ENCODE measurements around the gene FSIP1.

Gene FSIP1

DNA sequence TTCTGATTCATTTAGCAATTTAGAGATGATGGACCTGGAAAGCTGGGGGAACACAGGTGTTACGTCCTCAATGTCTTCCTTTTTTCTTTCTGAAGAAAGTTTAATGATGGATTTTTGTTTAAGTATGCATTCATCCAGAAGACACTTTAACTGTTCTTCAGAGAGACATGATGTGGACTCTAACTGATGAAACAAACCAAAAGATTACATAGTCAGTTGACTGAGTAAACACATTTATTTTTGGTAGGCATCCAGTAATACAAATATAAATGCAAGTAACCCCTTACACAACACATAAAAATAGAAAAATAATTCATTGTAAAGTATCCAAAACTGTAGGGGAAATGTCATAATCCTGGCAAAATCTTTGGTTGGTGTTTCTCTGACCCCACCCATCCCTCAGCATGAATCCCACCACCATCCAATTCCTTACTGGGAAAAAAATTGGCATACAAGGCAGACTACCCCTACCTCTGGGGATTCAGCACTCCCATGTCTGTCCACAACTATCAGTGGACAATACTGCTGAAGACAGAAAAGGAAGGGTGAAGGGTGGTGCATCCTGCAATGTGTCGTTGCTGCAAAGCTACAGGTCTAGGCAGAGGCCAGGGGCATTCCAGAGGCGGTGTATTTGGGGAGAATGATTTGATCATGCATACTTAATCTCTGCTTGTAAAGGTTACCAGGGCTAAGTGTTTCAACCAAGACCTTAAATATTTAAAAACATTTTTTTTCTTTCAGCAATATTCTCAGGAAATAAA is 164.4 kb downstream of the FSIP1 start:
- Histone ChIP-seq H3K9me3 (ENCODE audit: control insufficient read depth, low read length) (no peaks in the 10 kb centered on the region), H3K27ac (ENCODE audit: insufficient read depth, low read length, poor library complexity, severe bottlenecking) (no peak overlapping the region), H3K4me3 (ENCODE audit: insufficient read depth, low read depth, low read length, poor library complexity, severe bottlenecking) (no peak overlapping the region), H3K36me3 (ENCODE audit: control insufficient read depth, insufficient read depth, low read length) (no peaks in the 10 kb centered on the region), H3K27me3 (replicated peaks; ENCODE audit: control insufficient read depth, insufficient read depth, low read length, poor library complexity, severe bottlenecking) (no peaks in the 10 kb centered on the region), H3K4me1 (ENCODE audit: control insufficient read depth, insufficient read depth, low read length, poor library complexity, severe bottlenecking) (peaks cover 9% of the 10 kb centered on the region)
- DNase-seq: no peak

DNA sequence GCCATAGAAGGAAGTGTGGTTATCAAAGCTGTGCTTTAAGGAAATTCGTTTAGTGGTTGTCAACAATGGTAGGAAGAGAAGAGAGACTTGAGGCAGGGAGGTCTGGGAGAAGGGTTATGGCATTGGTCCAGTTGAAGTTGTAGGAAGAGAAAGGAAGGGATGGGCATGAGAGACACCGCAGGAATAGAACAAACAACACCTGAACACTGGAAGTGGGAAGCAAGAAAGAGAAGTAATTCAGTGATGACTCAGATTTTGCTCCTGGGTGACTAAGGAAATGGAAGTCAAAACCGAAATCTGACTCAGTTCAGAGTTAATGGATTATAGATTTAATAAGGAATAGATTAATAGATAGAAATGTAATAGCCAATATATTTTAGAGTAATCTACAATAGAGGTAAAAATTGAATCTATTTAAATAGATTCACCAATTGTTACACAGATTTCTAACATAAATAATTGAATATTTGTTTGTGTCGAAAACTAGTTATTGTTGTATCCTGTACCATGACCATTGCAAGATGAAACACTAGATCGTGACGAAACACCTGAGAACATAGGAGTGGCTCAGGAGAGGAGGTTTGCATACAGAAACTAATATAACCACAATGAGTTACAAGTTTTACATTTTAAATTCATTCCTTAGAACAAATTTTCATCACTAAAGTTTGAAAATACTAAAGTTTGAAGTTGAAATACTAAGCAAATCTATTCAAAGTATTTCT is 165.7 kb downstream of the FSIP1 start:
- Histone ChIP-seq H3K27me3 (replicated peaks; ENCODE audit: control insufficient read depth, insufficient read depth, low read length, poor library complexity, severe bottlenecking) (no peaks in the 10 kb centered on the region), H3K9me3 (ENCODE audit: control insufficient read depth, low read length) (no peaks in the 10 kb centered on the region), H3K4me3 (ENCODE audit: insufficient read depth, low read depth, low read length, poor library complexity, severe bottlenecking) (no peak overlapping the region), H3K36me3 (ENCODE audit: control insufficient read depth, insufficient read depth, low read length) (no peaks in the 10 kb centered on the region), H3K4me1 (ENCODE audit: control insufficient read depth, insufficient read depth, low read length, poor library complexity, severe bottlenecking) (no peaks in the 10 kb centered on the region), H3K27ac (ENCODE audit: insufficient read depth, low read length, poor library complexity, severe bottlenecking) (no peak overlapping the region)
- DNase-seq: no peak

GRCh38 chr15:39613861-39614260 is 168.8 kb downstream of the FSIP1 start:
- H3K4me3 ChIP-seq (ENCODE audit: insufficient read depth, low read depth, low read length, poor library complexity, severe bottlenecking): no peak overlapping the region
- H3K4me1 ChIP-seq (ENCODE audit: control insufficient read depth, insufficient read depth, low read length, poor library complexity, severe bottlenecking): no peaks in the 10 kb centered on the region
- H3K36me3 ChIP-seq (ENCODE audit: control insufficient read depth, insufficient read depth, low read length): no peaks in the 10 kb centered on the region
- no peak overlapping the region for H3K27ac ChIP-seq (ENCODE audit: insufficient read depth, low read length, poor library complexity, severe bottlenecking)
- H3K9me3 ChIP-seq (ENCODE audit: control insufficient read depth, low read length): peaks cover 14% of the 10 kb centered on the region
- no peak for DNase-seq
- H3K27me3 ChIP-seq (replicated peaks; ENCODE audit: control insufficient read depth, insufficient read depth, low read length, poor library complexity, severe bottlenecking): no peaks in the 10 kb centered on the region

GRCh38 chr15:39613271-39613670 is 169.4 kb downstream of the FSIP1 start:
- no peaks in the 10 kb centered on the region for H3K27me3 ChIP-seq (replicated peaks; ENCODE audit: control insufficient read depth, insufficient read depth, low read length, poor library complexity, severe bottlenecking)
- no peak overlapping the region for H3K27ac ChIP-seq (ENCODE audit: insufficient read depth, low read length, poor library complexity, severe bottlenecking)
- no peak for DNase-seq

DNA sequence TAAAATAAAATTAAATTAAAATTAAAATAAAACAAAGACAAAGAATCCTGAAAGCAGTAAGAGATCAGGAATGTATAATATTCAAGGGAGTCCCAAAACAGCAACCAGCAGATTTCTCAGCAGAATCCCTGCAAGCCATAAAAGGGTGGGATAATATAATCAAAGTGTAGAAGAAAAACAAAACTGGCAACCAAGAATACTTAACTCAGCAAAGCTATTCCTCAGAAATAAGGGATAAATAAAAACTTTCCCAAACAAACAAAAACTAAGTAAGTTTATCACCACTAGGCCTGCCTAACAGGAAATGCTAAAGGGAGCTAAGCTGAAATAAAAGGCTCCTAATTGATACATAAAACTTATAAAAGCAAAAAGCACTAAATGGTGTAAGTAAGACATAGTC is 172.0 kb downstream of the FSIP1 start:
- Histone ChIP-seq H3K9me3 (ENCODE audit: control insufficient read depth, low read length) (peaks cover 14% of the 10 kb centered on the region), H3K27ac (ENCODE audit: insufficient read depth, low read length, poor library complexity, severe bottlenecking) (no peak overlapping the region), H3K36me3 (ENCODE audit: control insufficient read depth, insufficient read depth, low read length) (no peaks in the 10 kb centered on the region), H3K4me3 (ENCODE audit: insufficient read depth, low read depth, low read length, poor library complexity, severe bottlenecking) (no peak overlapping the region), H3K27me3 (replicated peaks; ENCODE audit: control insufficient read depth, insufficient read depth, low read length, poor library complexity, severe bottlenecking) (no peaks in the 10 kb centered on the region), H3K4me1 (ENCODE audit: control insufficient read depth, insufficient read depth, low read length, poor library complexity, severe bottlenecking) (no peaks in the 10 kb centered on the region)
- DNase-seq: no peak

More at GRCh38 chr15:39613271-39613670, 169.4 kb downstream of the FSIP1 start:
- Histone ChIP-seq H3K9me3 (ENCODE audit: control insufficient read depth, low read length) (peaks cover 14% of the 10 kb centered on the region), H3K4me3 (ENCODE audit: insufficient read depth, low read depth, low read length, poor library complexity, severe bottlenecking) (no peak overlapping the region), H3K36me3 (ENCODE audit: control insufficient read depth, insufficient read depth, low read length) (no peaks in the 10 kb centered on the region), H3K4me1 (ENCODE audit: control insufficient read depth, insufficient read depth, low read length, poor library complexity, severe bottlenecking) (no peaks in the 10 kb centered on the region)

GRCh38 chr15:39609166-39609916 is 173.3 kb downstream of the FSIP1 start:
- peaks cover 14% of the 10 kb centered on the region for H3K9me3 ChIP-seq (ENCODE audit: control insufficient read depth, low read length)
- no peaks in the 10 kb centered on the region for H3K36me3 ChIP-seq (ENCODE audit: control insufficient read depth, insufficient read depth, low read length)
- no peak overlapping the region for H3K27ac ChIP-seq (ENCODE audit: insufficient read depth, low read length, poor library complexity, severe bottlenecking)
- no peaks in the 10 kb centered on the region for H3K27me3 ChIP-seq (replicated peaks; ENCODE audit: control insufficient read depth, insufficient read depth, low read length, poor library complexity, severe bottlenecking)
- H3K4me3 ChIP-seq (ENCODE audit: insufficient read depth, low read depth, low read length, poor library complexity, severe bottlenecking): no peak overlapping the region
- H3K4me1 ChIP-seq (ENCODE audit: control insufficient read depth, insufficient read depth, low read length, poor library complexity, severe bottlenecking): no peaks in the 10 kb centered on the region
- DNase-seq: no peak

GRCh38 chr15:39608185-39609139 is 174.2 kb downstream of the FSIP1 start:
- Histone ChIP-seq H3K9me3 (ENCODE audit: control insufficient read depth, low read length) (peaks cover 14% of the 10 kb centered on the region), H3K27ac (ENCODE audit: insufficient read depth, low read length, poor library complexity, severe bottlenecking) (no peak overlapping the region)
- no peak for DNase-seq

GRCh38 chr15:39605146-39605545 is 177.5 kb downstream of the FSIP1 start:
- Histone ChIP-seq H3K36me3 (ENCODE audit: control insufficient read depth, insufficient read depth, low read length) (no peaks in the 10 kb centered on the region), H3K4me1 (ENCODE audit: control insufficient read depth, insufficient read depth, low read length, poor library complexity, severe bottlenecking) (no peaks in the 10 kb centered on the region), H3K27me3 (replicated peaks; ENCODE audit: control insufficient read depth, insufficient read depth, low read length, poor library complexity, severe bottlenecking) (no peaks in the 10 kb centered on the region), H3K4me3 (ENCODE audit: insufficient read depth, low read depth, low read length, poor library complexity, severe bottlenecking) (no peak overlapping the region), H3K27ac (ENCODE audit: insufficient read depth, low read length, poor library complexity, severe bottlenecking) (no peak overlapping the region), H3K9me3 (ENCODE audit: control insufficient read depth, low read length) (peaks cover 5% of the 10 kb centered on the region)
- no peak for DNase-seq

More at GRCh38 chr15:39608185-39609139, 174.2 kb downstream of the FSIP1 start:
- H3K4me1 ChIP-seq (ENCODE audit: control insufficient read depth, insufficient read depth, low read length, poor library complexity, severe bottlenecking): no peaks in the 10 kb centered on the region
- H3K4me3 ChIP-seq (ENCODE audit: insufficient read depth, low read depth, low read length, poor library complexity, severe bottlenecking): no peak overlapping the region
- H3K27me3 ChIP-seq (replicated peaks; ENCODE audit: control insufficient read depth, insufficient read depth, low read length, poor library complexity, severe bottlenecking): no peaks in the 10 kb centered on the region
- no peaks in the 10 kb centered on the region for H3K36me3 ChIP-seq (ENCODE audit: control insufficient read depth, insufficient read depth, low read length)

- Histone ChIP-seq H3K27ac (ENCODE audit: insufficient read depth, low read length, poor library complexity, severe bottlenecking) (no peak overlapping the region), H3K9me3 (ENCODE audit: control insufficient read depth, low read length) (no peaks in the 10 kb centered on the region), H3K27me3 (replicated peaks; ENCODE audit: control insufficient read depth, insufficient read depth, low read length, poor library complexity, severe bottlenecking) (no peaks in the 10 kb centered on the region), H3K4me3 (ENCODE audit: insufficient read depth, low read depth, low read length, poor library complexity, severe bottlenecking) (no peak overlapping the region), H3K36me3 (ENCODE audit: control insufficient read depth, insufficient read depth, low read length) (no peaks in the 10 kb centered on the region), H3K4me1 (ENCODE audit: control insufficient read depth, insufficient read depth, low read length, poor library complexity, severe bottlenecking) (no peaks in the 10 kb centered on the region)
- no peak for DNase-seq
Observed at GRCh38 chr15:39602143-39602542, 180.5 kb downstream of the FSIP1 start.
